NOMO-1 treated with DMSO at 0.1 percent for 48 hours (cell line): ENCODE results near the gene PARD6B.
"Not testable (repeated sequence)": the region's sequence is repeated elsewhere in the genome, so short reads cannot be mapped to it uniquely, and the experiment has no call there.

ENCODE experiments used
- DNase-seq: peaks from one replicate; lab custom pipeline; 2025; ENCODE audit not compliant: unreplicated experiment; lab: John Stamatoyannopoulos, UW

Gene PARD6B

GRCh38 chr20:50771419-50772080 lies 40.2 kb downstream of the PARD6B start:
- DNase-seq: not testable (repeated sequence)

GRCh38 chr20:50772420-50773185 lies 41.2 kb downstream of the PARD6B start:
- DNase-seq: no peak

GRCh38 chr20:50774515-50774914 lies 43.1 kb downstream of the PARD6B start:
- DNase-seq: no peak

- DNase-seq: no peak
These were observed 44.9 kb downstream of the PARD6B start for GRCh38 chr20:50776122-50776817.

GRCh38 chr20:50777373-50777772 lies 46.0 kb downstream of the PARD6B start:
- DNase-seq: no peak

GRCh38 chr20:50778994-50779393 lies 47.6 kb downstream of the PARD6B start:
- DNase-seq: not testable (repeated sequence)

GRCh38 chr20:50783390-50783789 lies 52.0 kb downstream of the PARD6B start:
- DNase-seq: no peak

- DNase-seq: no peak
These were observed 52.5 kb downstream of the PARD6B start for GRCh38 chr20:50783903-50784302.

GRCh38 chr20:50784464-50784863 lies 53.1 kb downstream of the PARD6B start:
- peak; percentile 55 for DNase-seq

GRCh38 chr20:50786703-50787102 lies 55.3 kb downstream of the PARD6B start:
- DNase-seq: no peak

GRCh38 chr20:50787181-50787580 lies 55.8 kb downstream of the PARD6B start:
- no peak for DNase-seq

GRCh38 chr20:50788045-50788991 lies 56.9 kb downstream of the PARD6B start:
- peak; percentile 16 for DNase-seq

GRCh38 chr20:50789968-50790650 lies 58.7 kb downstream of the PARD6B start:
- no peak for DNase-seq

- peak; percentile 68 for DNase-seq
These were observed 59.4 kb downstream of the PARD6B start for GRCh38 chr20:50790651-50791277.

- no peak for DNase-seq
These were observed 61.6 kb downstream of the PARD6B start for GRCh38 chr20:50792708-50793574.

GRCh38 chr20:50793575-50794016 lies 62.2 kb downstream of the PARD6B start:
- not testable (repeated sequence) for DNase-seq

GRCh38 chr20:50794181-50794845 lies 62.9 kb downstream of the PARD6B start:
- DNase-seq: no peak
